GM18907 (cell line): ENCODE measurements around the gene MZB1.
"Not testable (repeated sequence)": the region's sequence is repeated elsewhere in the genome, so short reads cannot be mapped to it uniquely, and the experiment has no call there.

Source experiments
- ATAC-seq: cut with Tn5 transposase; IDR thresholded peaks from one replicate; pipeline ENCODE4 v1.9.1; 2021; ENCODE audit warnings: mild to moderate bottlenecking, moderate library complexity; ENCODE audit not compliant: unreplicated experiment

Gene MZB1

DNA sequence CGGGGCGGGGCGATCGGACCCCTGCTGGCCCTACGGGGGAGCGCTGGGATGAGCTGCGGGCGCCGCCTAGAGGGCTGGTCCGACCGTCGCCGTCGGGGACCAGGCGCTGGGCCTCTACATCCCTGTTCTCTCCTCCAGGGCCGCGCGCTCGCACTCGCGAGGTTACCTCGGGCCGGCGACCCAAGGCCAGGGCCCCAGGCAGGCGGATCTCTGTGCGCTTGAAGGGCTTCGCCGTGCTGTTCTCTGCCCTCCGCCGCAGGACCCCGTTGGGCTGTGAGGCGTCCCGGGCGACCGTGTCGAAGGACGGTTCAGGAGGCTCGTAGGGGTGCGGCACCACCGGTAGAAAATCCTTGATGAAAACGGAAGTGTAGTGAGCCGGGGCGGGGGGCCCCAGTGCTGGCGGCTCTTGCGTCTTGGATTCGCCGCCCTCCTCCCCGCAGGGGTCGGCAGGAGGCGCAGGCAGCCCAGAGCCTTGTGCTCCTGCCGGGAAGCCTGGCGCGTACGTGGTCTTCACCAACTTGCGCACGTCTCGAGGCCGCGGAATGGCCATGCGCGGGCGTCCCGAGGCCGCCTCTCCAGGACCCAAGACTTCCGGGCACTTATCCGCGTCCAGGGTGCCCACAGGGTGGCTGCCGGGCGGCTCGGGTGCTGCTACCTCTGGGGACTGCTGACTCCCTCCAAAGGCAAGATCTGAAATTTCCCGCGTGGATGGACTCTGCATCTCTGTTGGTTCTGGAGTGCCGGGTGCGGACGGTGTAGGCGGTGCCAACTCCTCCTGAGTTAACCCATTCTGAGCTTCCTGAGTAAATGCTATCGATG, 3.2 kb upstream of the MZB1 start:
- ATAC-seq: peak; percentile 49

DNA sequence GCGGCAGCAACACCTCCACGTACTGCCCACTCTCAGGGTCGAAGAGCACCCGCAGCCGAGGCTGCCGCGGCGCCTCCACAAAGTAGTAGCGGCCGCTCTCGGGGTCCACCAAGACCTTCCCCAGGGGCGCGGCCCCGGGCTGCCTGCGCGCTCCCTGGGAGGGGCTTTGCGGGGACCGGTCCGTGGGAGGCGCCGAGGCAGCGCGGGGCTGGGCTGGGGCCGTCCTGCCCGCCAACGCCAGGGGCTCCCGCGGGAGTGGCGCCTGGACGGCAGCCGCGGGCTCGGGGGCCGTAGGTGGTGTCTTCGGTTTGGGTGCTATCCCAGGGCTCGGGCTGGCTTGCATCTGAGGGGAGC, 2.6 kb upstream of the MZB1 start:
- ATAC-seq: no peak

DNA sequence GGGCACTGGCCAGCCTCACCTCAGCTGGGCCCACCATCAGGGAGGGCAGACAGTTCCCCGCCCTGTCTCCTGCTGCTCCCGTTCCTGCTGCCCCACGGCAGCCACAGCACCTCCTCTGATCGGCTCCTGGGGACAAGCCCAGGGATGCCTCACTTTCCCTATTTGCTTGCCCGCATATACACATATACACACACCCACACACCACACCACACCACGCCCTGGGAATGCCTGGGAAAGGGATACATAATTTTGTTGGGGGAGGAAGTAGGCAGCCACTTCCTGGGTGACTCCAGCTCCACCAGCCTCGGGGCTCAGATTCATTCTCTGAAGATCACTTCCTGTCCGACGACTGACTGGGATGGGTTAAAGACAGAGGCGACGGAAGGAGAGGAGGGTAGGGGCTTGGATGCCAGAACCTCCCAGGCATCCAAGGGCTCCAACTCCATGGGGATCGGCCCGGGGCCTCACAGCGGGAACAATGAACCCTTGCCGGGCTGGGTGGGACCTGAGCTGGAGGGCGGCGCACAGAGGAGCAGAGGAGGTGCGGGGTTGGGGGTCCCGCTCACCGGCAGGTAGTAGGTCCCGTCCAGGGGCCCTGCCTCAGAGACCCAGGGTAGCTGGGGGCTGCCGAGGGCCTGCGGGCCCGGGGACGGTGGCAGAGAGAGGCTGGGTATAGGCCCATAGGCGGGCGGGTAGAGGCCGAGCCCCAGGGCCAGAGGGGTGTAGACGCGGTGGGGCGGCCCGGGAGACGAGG, 2.0 kb upstream of the MZB1 start:
- ATAC-seq: no peak

DNA sequence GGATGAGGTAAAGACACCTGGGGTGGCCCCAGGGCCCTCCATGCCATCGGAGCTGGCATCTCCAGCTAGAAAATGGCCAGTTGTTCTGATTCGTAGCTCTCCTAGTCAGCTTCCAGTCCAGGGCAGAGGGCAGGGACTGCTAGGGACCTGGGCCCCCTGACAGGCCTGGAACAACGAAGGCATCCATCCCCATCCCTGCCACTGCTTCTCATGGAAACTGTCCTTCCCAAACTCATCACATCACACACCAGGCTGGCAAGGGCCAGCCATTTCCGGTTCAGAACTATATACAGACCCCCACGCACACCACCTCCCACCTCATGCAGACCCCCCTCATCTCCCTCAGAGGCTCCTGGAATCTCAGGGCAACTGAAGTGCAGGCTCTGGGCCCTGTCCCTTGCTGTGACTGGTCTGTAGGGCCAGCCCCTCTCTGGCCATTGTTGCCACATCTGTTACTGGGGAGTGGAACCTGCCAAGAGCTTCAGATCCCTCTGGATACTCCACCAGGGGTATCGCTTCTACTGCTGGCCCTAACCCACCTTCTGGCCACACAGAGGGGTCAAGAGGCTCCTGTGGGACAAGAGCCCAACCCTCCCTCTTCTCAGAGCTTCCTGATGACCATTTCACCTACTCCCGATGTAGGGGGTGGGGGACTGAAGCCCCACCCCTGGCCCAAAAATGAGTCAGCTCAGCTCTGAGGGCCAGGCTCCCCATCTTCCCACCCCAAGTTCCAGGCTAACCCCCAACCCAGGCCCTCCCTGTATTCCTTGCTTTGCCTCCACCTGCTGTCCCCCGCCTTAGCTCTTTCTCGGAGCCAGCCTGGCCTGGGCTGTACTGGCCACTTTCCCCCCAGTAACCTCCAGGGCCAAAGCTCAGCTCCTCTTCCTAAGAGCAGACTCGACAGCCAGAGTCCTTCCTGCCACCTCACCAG, 1.2 kb upstream of the MZB1 start:
- ATAC-seq: no peak

DNA sequence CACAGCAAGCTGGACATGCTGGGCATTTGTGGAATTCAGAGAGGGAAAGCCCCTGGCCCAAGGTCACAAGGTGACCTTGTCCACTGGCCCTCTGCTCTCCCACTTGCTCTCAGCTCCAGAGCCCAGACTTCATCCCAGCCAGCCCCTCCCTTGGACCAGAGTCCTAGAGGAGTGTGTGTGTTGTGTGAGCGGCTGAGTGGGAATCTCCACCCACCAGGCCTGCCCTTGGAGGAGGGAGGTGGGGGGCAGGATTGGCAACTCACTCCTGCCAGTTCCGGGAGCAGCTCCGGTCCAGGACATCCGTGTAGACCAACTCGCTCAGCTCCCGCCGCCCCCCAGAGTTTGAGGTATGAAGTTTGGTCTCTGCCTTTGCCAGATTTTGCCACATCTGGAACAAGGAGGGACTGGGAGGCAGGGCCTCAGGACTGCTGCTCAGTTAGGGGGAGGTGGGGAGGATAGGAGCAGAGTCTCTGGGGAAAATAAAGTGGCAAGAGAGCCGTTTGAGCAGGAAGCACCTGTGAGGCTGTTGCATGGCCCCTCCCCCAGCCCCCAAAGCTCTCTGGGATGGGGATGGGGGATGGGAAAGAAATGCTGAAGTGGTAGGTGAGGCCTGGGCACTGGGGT, 1.4 kb downstream of the MZB1 start:
- ATAC-seq: no peak

DNA sequence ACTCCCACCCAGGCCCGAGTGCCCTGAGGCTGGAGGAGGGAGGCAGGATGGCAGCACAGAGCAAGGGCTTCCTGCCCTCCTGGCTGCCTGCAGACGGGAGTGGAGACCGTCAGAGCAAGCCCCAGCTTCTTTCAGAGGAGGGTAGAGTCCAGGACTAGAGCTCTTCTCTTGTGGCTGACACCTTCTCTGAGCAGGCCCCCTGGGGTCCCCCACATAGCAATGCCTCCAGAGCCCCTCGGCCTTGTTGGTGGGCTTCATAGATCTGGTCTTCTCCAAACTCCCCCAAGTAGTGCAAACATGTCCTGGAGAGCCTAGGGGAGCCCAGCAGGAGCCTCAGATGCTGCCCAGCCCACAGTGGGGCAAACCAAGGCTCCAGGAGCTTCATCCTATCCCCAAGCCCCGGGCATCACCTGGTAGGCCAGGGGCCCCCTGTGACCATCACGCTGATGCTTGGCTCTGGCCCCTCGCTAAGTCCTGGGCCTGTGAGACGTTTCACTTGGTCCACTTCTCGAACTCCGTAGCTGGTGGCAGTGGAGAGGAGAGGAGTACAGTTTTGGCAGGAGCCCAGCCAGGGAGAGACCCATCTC, 2.0 kb downstream of the MZB1 start:
- ATAC-seq: no peak

DNA sequence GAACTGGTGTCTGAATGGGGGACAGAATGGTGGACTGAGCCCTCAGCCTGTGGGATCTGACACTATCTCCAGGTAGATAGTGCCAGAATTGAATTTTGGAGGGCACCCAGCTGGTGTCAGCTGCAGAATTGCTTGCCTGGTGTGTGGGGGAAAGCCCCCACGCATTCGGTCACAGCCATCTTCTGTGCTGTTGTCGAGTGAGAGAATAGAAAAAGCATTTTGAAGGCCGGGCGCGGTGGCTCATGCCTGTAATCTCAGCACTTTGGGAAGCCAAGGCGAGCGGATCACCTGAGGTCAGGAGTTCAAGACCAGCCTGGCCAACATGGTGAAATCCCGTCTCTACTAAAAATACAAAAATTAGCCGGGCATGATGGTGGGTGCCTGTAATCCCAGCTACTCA, 2.8 kb downstream of the MZB1 start:
- ATAC-seq: not testable (repeated sequence)

DNA sequence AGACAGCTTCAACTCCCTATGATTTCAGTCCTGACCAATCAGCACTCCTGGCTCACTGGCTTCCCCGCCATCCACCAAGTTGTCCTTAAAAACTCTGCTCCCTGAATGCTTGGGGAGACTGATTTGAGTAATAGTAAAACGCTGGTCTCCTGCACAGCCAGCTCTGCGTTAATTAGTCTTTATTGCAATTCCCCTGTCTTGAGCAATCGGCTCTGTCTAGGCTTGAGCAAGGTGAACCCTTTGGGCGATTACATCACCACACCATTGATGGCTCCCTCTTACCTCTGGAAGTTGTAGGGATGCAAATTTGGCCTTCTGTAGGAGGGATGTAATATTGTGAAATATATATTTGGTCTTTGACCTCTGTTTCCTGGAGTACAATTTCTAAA, 3.7 kb downstream of the MZB1 start:
- no peak for ATAC-seq

DNA sequence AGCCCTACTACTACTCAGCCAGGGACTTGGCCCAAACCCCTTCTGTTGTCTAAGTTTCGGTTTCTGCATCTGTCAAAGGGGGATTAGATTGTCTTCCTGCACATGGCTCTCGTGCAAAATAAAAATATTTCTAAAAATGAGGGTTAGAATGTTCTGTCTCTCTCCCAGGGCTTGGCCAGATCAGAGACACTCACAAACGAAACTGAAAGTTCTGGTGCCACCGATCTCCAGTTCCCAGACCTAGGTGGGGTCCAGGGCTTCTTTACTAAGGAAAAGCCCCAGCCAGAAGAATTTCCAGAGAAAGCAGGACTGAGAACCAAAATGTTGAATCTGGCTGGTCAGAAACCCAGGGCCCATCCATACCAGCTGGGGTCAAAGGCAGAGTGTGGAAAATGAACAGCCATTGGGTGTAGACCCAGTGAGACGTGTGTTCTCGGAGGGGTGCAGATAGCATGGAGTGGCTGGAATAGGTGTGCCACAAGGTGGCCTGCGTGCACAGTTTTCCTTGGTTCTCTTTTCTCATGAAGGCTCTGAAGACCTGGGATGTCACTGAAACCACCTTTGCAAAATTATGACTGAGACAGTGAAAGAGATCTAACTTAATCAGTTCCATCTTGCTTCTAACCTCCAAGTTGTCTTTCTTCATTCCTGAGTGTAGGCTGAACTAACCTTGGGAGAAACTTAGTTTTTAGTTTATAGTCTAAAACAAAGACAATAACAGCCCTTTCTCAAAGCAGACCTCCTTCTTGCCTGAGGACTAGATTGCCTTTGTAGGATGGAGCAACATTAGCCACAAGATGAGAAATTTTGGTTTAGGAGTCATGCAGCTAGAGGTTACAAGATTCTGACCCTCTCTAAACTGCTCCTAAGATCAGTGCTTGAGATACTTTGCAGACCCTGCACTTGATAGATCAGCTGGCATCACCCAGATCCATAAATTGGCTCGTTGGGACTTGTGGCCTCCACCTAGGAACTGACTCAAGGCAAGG, 4.4 kb downstream of the MZB1 start:
- no peak for ATAC-seq

DNA sequence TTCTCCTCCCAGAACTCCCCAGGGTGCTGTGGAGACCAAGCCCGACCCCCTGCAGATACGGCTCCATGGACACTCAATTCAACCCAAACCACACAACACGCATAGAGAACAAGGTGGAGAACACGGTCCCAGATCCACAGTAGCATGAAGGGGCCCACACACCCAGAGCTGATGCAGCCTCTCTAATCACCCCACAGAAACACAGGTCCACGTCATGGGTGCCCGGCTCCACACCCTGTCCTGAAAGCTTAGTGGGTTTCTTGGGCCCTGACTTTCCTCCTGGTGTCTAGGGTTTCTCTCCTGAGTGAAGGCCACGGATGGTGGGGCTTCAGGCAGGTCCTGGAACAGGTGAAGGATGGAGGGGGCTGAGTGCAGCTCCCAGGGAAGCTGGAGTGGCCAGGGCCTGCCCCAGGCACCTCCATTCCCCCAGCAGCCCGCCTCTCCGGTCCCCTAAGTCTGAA, 5.1 kb downstream of the MZB1 start:
- no peak for ATAC-seq

DNA sequence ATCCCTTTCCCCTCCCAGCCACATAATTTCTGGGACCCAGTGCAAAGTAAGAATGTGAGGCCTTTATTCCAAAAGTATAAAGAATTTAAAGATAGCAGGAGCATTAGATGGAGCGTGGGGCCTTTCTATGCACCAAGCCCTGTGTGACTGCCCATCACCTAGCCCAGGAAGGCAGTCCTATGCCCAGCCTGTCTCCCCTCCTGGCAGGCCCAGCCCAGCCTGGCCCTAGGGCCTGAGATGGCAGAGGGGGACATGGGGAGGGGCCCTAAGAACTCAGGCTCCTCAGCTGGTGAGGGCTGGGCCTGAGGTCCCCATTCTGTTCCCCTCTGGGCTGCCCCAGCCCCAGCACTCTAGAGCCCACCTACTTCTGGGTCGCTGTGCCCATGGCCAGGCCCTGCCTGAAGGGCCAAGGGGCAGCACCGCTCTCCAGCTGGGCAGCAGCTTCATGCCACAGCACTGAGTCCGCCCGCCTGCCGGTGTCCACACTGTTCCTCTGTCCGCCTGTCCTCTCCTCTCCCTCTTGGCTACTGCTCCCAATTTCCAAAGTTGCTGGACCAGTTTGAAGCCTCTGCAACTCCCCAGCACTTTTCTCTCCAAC, 5.6 kb downstream of the MZB1 start:
- no peak for ATAC-seq

DNA sequence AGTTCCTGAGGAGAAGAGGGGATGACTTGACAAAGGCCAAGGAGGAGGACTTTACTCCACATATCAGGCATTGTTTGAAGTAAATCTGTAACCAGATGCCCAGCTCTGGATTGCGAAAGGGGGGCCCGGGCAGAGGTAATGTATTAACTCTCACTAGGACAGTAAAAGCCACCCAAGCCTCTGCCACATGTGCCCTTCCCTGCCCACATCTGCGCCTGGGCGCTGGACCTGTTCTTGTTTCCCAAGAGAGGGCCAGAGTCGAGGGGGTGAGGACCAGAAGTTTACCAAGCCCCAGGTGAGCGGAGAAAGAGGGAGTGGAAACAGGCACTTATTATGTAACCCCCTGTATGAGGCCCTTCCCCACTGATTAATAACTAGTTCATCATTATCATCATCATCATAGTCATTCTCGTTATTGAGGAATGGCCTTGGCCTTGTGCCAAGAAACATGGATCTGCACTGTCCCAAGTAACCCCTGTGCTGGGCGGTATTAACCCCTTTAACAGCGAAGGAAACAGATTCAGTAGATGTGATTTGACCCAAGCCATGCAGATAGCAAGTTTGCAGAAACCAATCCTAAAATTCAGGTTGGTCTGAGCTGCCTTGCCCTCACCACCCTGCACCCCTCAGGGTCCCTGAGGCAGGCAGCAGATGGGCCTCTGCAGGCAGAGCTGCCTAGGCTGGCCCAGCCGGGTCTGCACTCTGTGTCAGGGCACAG, 6.3 kb downstream of the MZB1 start, which contains the start of gene SLC23A1:
Gene SLC23A1, minus strand, starts transcription at position 23 of the 718 bp plus-strand sequence. CDS start 44 bp downstream, outside the sequence.
- no peak for ATAC-seq

DNA sequence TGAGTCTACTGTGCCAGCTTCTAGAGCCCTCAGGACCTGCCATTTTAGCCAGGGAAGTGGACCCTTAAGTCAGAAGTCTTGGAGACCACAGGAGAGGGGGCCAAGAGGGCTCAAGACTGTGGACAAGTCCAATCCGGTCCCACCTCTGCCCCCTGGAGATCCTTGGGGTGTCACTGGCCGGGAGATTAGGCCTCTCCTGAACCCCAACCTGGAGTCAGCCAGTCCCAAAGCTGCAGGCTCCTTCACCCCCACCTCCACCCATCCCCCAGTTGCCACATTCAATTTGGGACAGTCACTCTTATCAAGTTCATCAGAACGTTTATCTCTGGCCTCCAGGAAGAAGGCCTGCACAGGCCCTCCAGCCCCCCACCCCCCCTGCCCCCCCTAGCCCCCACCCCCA, 6.9 kb downstream of the MZB1 start:
- ATAC-seq: no peak

DNA sequence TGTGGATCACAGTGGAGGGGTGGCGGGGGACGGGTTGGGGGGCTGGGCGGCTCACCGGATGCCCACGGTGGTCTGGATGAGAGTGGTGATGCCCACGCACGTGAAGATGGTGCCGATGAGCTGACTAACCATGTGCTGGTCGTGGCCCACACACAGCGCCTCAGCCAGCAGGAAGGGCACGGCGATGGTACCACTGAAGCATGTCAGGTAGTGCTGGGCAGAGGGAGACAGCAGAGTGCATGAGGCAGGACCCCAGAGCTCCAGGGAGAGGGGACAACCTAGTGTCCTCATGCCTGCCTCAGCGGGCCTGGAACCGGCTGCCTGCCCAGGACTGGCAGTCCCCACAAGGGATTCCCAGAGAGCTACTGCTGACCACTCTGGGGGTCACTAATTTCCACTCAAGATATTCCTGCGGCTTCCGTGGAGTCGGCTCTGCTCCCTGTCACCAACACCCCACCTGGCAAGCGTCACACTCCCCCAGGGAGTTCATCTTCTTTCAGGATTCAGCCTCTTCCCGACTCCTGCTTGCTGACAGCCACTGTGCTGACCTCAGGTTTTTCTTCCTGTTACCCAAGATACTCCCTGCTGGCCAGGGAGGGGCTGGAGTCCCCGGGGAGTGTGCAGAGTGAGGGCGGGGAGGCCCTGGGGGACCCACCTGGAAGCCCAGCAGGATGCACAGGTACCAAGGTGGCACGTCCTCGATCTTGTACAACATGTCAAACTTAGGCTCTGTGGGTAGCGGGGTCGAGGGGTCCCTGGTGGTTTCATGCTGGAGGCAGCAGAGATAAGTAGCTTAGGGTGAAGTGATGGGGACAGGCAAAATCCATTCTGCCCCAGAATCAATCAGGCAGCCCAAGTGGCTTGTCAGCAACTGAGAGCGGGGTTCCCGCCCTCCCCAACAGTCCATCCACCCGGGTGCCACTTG, 7.6 kb downstream of the MZB1 start:
- no peak for ATAC-seq

DNA sequence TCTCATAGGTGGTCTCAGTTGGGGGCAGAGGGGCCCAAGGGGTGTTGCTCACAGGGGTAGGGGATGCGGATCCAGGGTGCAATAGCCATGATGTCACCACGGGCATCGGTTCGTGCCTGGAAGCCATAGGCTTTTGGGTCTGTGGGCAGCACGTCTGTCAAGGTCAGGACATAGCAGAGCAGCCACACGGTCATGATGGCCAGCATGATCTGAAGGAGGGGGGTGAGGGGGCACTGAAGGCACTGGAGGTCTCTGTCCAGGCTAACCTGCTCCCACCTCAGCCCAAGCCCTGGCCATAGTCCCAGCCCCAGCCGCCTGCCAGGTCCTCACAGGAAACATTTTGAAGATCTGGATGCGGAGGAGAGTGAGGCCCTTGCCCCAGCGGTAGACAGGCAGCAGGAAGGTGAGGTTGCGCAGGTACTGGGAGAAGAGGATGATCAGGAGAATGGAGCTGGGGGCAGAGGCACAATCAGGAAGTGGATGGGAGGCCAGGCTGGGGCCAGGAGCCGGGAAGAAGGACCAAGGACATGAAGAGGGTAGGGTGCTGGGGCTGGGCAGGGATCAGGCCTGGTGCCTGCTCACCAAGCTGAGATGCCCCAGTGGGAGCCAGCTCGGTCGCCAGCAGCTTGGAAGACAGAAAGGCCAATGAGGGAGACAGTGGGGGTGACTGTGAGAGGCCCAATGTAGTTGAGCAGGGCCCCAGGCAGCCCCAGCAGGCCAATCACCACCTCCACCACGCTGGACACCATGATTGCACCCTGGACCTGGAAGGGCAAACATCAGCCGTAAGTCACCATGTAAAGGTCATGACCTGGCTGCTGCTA, 9.9 kb downstream of the MZB1 start:
- no peak for ATAC-seq

DNA sequence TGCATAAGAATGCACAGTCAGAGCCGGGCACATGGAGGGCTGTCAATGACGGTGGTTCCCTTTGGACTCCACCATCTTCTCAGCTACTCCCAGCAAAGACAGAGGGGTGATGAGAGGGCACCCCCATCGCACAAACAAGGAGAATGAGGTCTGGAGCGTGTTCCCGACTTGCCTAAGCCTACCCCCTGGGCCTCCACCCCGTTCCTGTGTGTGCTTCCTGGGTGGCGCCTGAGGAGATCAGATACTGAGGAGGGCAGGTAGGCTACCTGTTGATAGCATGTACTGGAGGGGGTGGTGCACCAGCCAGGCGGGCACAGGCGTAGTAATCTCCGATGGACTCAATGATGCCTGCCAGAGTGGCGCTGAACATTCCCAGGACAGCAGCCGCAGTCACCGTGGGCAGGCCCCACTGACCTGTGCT, 10.8 kb downstream of the MZB1 start:
- ATAC-seq: no peak
